HepG2 (cell line): ENCODE data around the gene IGLON5. TPM values are rescaled to one million over a fixed set of nuclear protein-coding genes. Genes with fewer than 3 reads are reported as not detected.

ENCODE experiments used
- ARNT2 ChIP-seq: sonication (generic); formaldehyde crosslinking; IDR thresholded peaks from 2 replicates; pipeline ENCODE4 v1.8.0; 2022; ENCODE audit warnings: mild to moderate bottlenecking, low read depth, missing genetic modification reagents, moderate library complexity
- BRCA1 ChIP-seq: sonication (generic); formaldehyde crosslinking; IDR thresholded peaks from 2 replicates; pipeline ENCODE4 v1.4.0; 2020; ENCODE audit warnings: missing genetic modification reagents
- HOXA5 ChIP-seq: sonication (generic); formaldehyde crosslinking; IDR thresholded peaks from 2 replicates; pipeline ENCODE4 v1.4.0; 2020; ENCODE audit warnings: missing genetic modification reagents
- IKZF1 ChIP-seq: fragments of 450-650 bp; IDR thresholded peaks from 2 replicates; pipeline ENCODE4 v1.7.1; 2016
- KIAA2018 ChIP-seq: sonication (generic); formaldehyde crosslinking; IDR thresholded peaks from 2 replicates; pipeline ENCODE4 v1.5.0; 2020; ENCODE audit warnings: mild to moderate bottlenecking, missing genetic modification reagents, borderline replicate concordance
- MED13 ChIP-seq: sonication (generic); formaldehyde crosslinking; IDR thresholded peaks from 2 replicates; pipeline ENCODE4 v1.5.0; 2020; ENCODE audit warnings: missing genetic modification reagents
- POLR2A ChIP-seq, 2 experiments: IDR thresholded peaks; 2 replicates each; pipeline ENCODE4 v1.6.1; 2011; ENCODE audit warnings: low read depth in 2 of 2, low read length in 2 of 2, mild to moderate bottlenecking in 1 of 2, moderate library complexity in 1 of 2; ENCODE audit not compliant: insufficient read depth in 1 of 2
- PRDM15 ChIP-seq: sonication (generic); formaldehyde crosslinking; IDR thresholded peaks from 2 replicates; pipeline ENCODE4 v1.4.0; 2020; ENCODE audit warnings: missing genetic modification reagents
- ZBTB8A ChIP-seq: sonication (generic); formaldehyde crosslinking; IDR thresholded peaks from 2 replicates; pipeline ENCODE4 v1.4.0; 2020; ENCODE audit warnings: mild to moderate bottlenecking, low read depth, missing genetic modification reagents, borderline replicate concordance
- ZFP90 ChIP-seq: sonication (generic); formaldehyde crosslinking; IDR thresholded peaks from 2 replicates; pipeline ENCODE4 v1.8.0; 2022; ENCODE audit warnings: missing genetic modification reagents, mild to moderate bottlenecking, inconsistent platforms, borderline replicate concordance
- ZNF280D ChIP-seq: sonication (generic); formaldehyde crosslinking; IDR thresholded peaks from 2 replicates; pipeline ENCODE4 v1.5.1; 2020; ENCODE audit warnings: mild to moderate bottlenecking, missing genetic modification reagents
- polyA plus RNA-seq, 8 experiments: library from polyadenylated mRNA; depleted of rRNA in 3 of 8; stranded (reverse) in 7 of 8; unstranded in 1 of 8; fragments of >200 nt; fragmentation: Illumina TruSeq in 4 of 8; extraction: Trizol in 4 of 8; gene quantifications; 2 replicates each; pipeline versions ENCODE4 v1.2.1 to v1.2.3, GENCODE V29; 2011 to 2016; ENCODE audit warnings: low read depth in 4 of 8, missing spikeins in 1 of 8, mixed read lengths in 1 of 8; ENCODE audit not compliant: insufficient read depth in 1 of 8
- total RNA-seq, 5 experiments: library from RNA; depleted of rRNA; stranded (reverse); fragments of >200 nt; fragmentation: Illumina TruSeq; extraction: Trizol; gene quantifications; 2 replicates each; pipeline ENCODE4 v1.2.3, GENCODE V29; 2016; ENCODE audit warnings: low read depth in 1 of 5
- TF ChIP-seq, protein P1 (sequence below): sonication (generic); formaldehyde crosslinking; IDR thresholded peaks from 2 replicates; pipeline ENCODE4 v1.4.0; 2020; ENCODE audit warnings: mild to moderate bottlenecking, missing genetic modification reagents

IGLON5 gene
- total and polyA plus RNA-seq, 2 of the 13 experiments (the other 11 are each of a cell fraction or from before 2014, with no cell fraction given), result 0.04 to 5.7 TPM

DNA sequence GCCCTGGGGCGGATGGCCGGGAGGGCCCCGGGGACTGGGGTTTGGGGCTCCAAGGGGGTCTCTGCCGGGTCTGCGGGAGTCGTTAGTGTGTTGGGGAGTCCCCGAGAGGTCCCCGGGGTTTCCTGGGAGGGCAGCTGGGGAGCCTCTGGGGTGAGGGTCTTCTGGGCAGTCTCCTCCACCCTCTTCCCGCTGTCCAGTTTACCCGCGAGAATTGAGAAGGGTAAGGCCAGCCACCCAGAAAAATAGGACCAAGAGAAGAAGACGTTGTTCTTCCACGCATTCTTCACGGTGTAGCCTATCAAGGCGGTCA, 55.8 kb downstream of the IGLON5 start (continued):
- TF ChIP-seq ARNT2 (CRISPR knock-in tag), result peak; percentile 9; the same call in 1 of the 2 replicates
- TF ChIP-seq IKZF1, result no peak
- peak; percentile 68 to 77; a peak in 3 of 4 replicates for TF ChIP-seq POLR2A (IDR thresholded peaks at IDR 0.05; ENCODE audit: insufficient read depth in 1 of 2, low read depth in 2 of 2, low read length in 2 of 2)
- TF ChIP-seq ZBTB8A (CRISPR knock-in tag), result no peak
- peak; percentile 66; the same call in 1 of the 2 replicates for TF ChIP-seq MED13 (CRISPR knock-in tag)
- TF ChIP-seq ZFP90 (CRISPR knock-in tag), result 0 out of 2 replicates have a peak, but pooled peaks have one; percentile 15
- 0 out of 2 replicates have a peak, but pooled peaks have one; percentile 9 for TF ChIP-seq ZNF280D (CRISPR knock-in tag)
- peak; percentile 37; the same call in 1 of the 2 replicates for TF ChIP-seq HOXA5 (CRISPR knock-in tag)
- TF ChIP-seq KIAA2018 (CRISPR knock-in tag), result no peak
- no peak for TF ChIP-seq PRDM15 (CRISPR knock-in tag)
- TF ChIP-seq, protein P1, sequence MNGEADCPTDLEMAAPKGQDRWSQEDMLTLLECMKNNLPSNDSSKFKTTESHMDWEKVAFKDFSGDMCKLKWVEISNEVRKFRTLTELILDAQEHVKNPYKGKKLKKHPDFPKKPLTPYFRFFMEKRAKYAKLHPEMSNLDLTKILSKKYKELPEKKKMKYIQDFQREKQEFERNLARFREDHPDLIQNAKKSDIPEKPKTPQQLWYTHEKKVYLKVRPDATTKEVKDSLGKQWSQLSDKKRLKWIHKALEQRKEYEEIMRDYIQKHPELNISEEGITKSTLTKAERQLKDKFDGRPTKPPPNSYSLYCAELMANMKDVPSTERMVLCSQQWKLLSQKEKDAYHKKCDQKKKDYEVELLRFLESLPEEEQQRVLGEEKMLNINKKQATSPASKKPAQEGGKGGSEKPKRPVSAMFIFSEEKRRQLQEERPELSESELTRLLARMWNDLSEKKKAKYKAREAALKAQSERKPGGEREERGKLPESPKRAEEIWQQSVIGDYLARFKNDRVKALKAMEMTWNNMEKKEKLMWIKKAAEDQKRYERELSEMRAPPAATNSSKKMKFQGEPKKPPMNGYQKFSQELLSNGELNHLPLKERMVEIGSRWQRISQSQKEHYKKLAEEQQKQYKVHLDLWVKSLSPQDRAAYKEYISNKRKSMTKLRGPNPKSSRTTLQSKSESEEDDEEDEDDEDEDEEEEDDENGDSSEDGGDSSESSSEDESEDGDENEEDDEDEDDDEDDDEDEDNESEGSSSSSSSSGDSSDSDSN (CRISPR knock-in tag), result no peak
- peak; percentile 56; the same call in 1 of the 2 replicates for TF ChIP-seq BRCA1 (CRISPR knock-in tag)
